Retinal pigment epithelial cell (primary cell): ENCODE results near the gene RERE.

ENCODE experiments used
- DNase-seq: peaks from one replicate; pipeline ENCODE4 v3.0.0-alpha.2; 2010; ENCODE audit warnings: low read depth
- H3K4me3 ChIP-seq: 2 replicates; pipeline ENCODE4 v1.5.1; 2011; ENCODE audit warnings: mild to moderate bottlenecking, low read length, control low read depth, moderate library complexity
- CTCF ChIP-seq: conservative IDR thresholded peaks from 2 replicates; pipeline ENCODE4 v1.5.1; 2011; ENCODE audit warnings: low read depth, low read length, control low read depth, inconsistent platforms

The RERE gene

GRCh38 chr1:8317647-8318381 lies 499.6 kb downstream of the RERE start, which contains the start of gene SLC45A1:
Gene SLC45A1 (plus strand): TSS chr1:8318114. CDS start chr1:8324330, 6,216 bp downstream.
- DNase-seq = no peak
- no peak for TF ChIP-seq CTCF
- H3K4me3 ChIP-seq = peak within 1 kb of the TSS; percentile 56

- DNase-seq = no peak
- peak; percentile 27 for TF ChIP-seq CTCF
- H3K4me3 ChIP-seq = no peak overlapping the region
These were observed 501.6 kb downstream of the RERE start for GRCh38 chr1:8315573-8316475.

GRCh38 chr1:8314346-8315280 lies 502.8 kb downstream of the RERE start:
- no peak overlapping the region for H3K4me3 ChIP-seq
- peak; percentile 94 for TF ChIP-seq CTCF
- no peak for DNase-seq

- no peak for TF ChIP-seq CTCF
- no peak overlapping the region for H3K4me3 ChIP-seq
These were observed 504.2 kb downstream of the RERE start for GRCh38 chr1:8313231-8313630.

GRCh38 chr1:8312235-8313218 lies 504.9 kb downstream of the RERE start:
- DNase-seq = no peak
- TF ChIP-seq CTCF = no peak
- H3K4me3 ChIP-seq = no peak overlapping the region

More at GRCh38 chr1:8313231-8313630, 504.2 kb downstream of the RERE start:
- DNase-seq = no peak
